SK-N-SH (cell line): Measurements from ENCODE around the gene NTRK3.

ENCODE experiments used
- CHD2 ChIP-seq: fragments of 150-350 bp; IDR thresholded peaks from 2 replicates; pipeline ENCODE4 v1.6.1; 2018; ENCODE audit warnings: low read length; ENCODE audit not compliant: partially characterized antibody
- CTCF ChIP-seq: fragments of 200-600 bp; sonication (generic); IDR thresholded peaks from 2 replicates; pipeline ENCODE4 v1.6.1; 2017; ENCODE audit warnings: antibody characterized with exemption, mild to moderate bottlenecking, moderate library complexity
- EP300 ChIP-seq, 2 experiments: IDR thresholded peaks; 2 replicates each; pipeline versions ENCODE4 v1.4.0 to v1.6.1; 2012; ENCODE audit warnings: borderline replicate concordance in 1 of 2, low read depth in 1 of 2, low read length in 1 of 2
- EZH2phosphoT487 ChIP-seq: fragments of 200-600 bp; sonication (generic); IDR thresholded peaks from 2 replicates; pipeline ENCODE4 v1.6.1; 2017; ENCODE audit warnings: low read depth, mixed run types, mild to moderate bottlenecking, antibody characterized with exemption, moderate library complexity, borderline replicate concordance
- GABPA ChIP-seq: IDR thresholded peaks from 2 replicates; pipeline ENCODE4 v1.4.0; 2012; ENCODE audit warnings: low read depth, mild to moderate bottlenecking
- NRF1 ChIP-seq: IDR thresholded peaks from 2 replicates; pipeline ENCODE4 v1.6.1; 2012; ENCODE audit warnings: low read depth, mild to moderate bottlenecking, low read length
- PBX3 ChIP-seq: IDR thresholded peaks from 2 replicates; pipeline ENCODE4; 2012
- REST ChIP-seq: IDR thresholded peaks from 2 replicates; pipeline ENCODE4 v1.6.1; 2012; ENCODE audit warnings: mild to moderate bottlenecking, low read depth, low read length, moderate library complexity
- SMC3 ChIP-seq: IDR thresholded peaks from 2 replicates; pipeline ENCODE4 v1.6.1; 2012; ENCODE audit warnings: low read depth, low read length, improper control_type of control experiment
- TAF1 ChIP-seq: IDR thresholded peaks from 2 replicates; pipeline ENCODE4 v1.6.1; 2012; ENCODE audit warnings: low read depth, mild to moderate bottlenecking, low read length, moderate library complexity, borderline replicate concordance
- ZBTB33 ChIP-seq: IDR thresholded peaks from 2 replicates; pipeline ENCODE4 v1.4.0; 2012; ENCODE audit warnings: low read depth, borderline replicate concordance

GRCh38 chr15:88142121-88142520, 114.4 kb downstream of the NTRK3 start:
- TF ChIP-seq NRF1: no peak
- TF ChIP-seq CHD2: no peak
- TF ChIP-seq SMC3: no peak
- TF ChIP-seq TAF1: no peak
- no peak for TF ChIP-seq CTCF
- no peak for TF ChIP-seq EZH2phosphoT487
- no peak for TF ChIP-seq ZBTB33
- TF ChIP-seq EP300 (IDR thresholded peaks at IDR 0.05; ENCODE audit: borderline replicate concordance in 1 of 2, low read depth in 1 of 2, low read length in 1 of 2): no peak
- TF ChIP-seq PBX3: no peak
- no peak for TF ChIP-seq REST
- TF ChIP-seq GABPA: no peak
